ENCODE measurements around the gene DMRT3.

GRCh38 chr9:970151-970996, 6.1 kb upstream of the DMRT3 start:
- TF ChIP-seq CTCF (IDR thresholded peaks at IDR 0.05) (no peak), POLR2A (IDR thresholded peaks at IDR 0.05) (no peak)

Data from esophagus squamous epithelium (tissue), 4 donors.